HEK293 (cell line): Measurements from ENCODE around the gene RAPGEFL1.

Experiments used
- CTCF ChIA-PET: fragments of 350-600 bp; formaldehyde crosslinking; extraction: SDS; loops from one replicate; lab custom pipeline; 2021; ENCODE audit warnings: antibody characterized with exemption; lab: Yijun Ruan, JAX
- POLR2A ChIA-PET: fragments of 300-600 bp; formaldehyde crosslinking; extraction: SDS; loops from one replicate; lab custom pipeline; 2020; ENCODE audit warnings: antibody characterized with exemption, inconsistent platforms; lab: Yijun Ruan, JAX
- H3K27ac ChIP-seq: fragments of 200-500 bp; sonication (Bioruptor generic); 2 replicates; pipeline ENCODE4 v1.5.1; 2014; ENCODE audit warnings: low read depth, low read length, control low read depth, inconsistent platforms; ENCODE audit errors: extremely low read depth
- H3K36me3 ChIP-seq, 2 experiments: fragments of 200-500 bp in 1 of 2; sonication (Bioruptor generic) in 1 of 2; 1 replicate in 1 of 2; 2 replicates in 1 of 2; pipeline ENCODE4 v1.5.1; 2014 to 2017; ENCODE audit warnings: inconsistent platforms in 2 of 2, low read length in 2 of 2; ENCODE audit not compliant: control insufficient read depth in 2 of 2, insufficient read depth in 1 of 2
- H3K4me1 ChIP-seq: fragments of 200-500 bp; sonication (Bioruptor generic); 2 replicates; pipeline ENCODE4 v1.5.1; 2014; ENCODE audit warnings: mild to moderate bottlenecking, low read length, inconsistent platforms; ENCODE audit not compliant: control insufficient read depth, insufficient read depth
- H3K4me3 ChIP-seq: 2 replicates; pipeline ENCODE4 v1.5.1; 2011; ENCODE audit warnings: low read depth, mild to moderate bottlenecking, control low read depth, low read length, moderate library complexity
- H3K9me3 ChIP-seq: fragments of 200-500 bp; sonication (Bioruptor generic); 2 replicates; pipeline ENCODE4 v1.5.1; 2014; ENCODE audit warnings: low read depth, low read length, inconsistent platforms; ENCODE audit not compliant: control insufficient read depth, insufficient read depth
- EGR2 ChIP-seq: fragments of 450-650 bp; formaldehyde crosslinking; IDR thresholded peaks from 2 replicates; pipeline ENCODE4 v1.5.1; 2016; ENCODE audit warnings: low read depth, missing biosample characterization, missing genetic modification characterization
- GLIS1 ChIP-seq: fragments of 450-650 bp; formaldehyde crosslinking; IDR thresholded peaks from 2 replicates; pipeline ENCODE4 v1.5.1; 2016; ENCODE audit warnings: missing biosample characterization, missing genetic modification characterization
- GLIS2 ChIP-seq: fragments of 450-650 bp; formaldehyde crosslinking; IDR thresholded peaks from 2 replicates; pipeline ENCODE4 v1.5.1; 2016; ENCODE audit warnings: missing biosample characterization, missing genetic modification characterization
- IKZF3 ChIP-seq: fragments of 450-650 bp; IDR thresholded peaks from 2 replicates; pipeline ENCODE4 v1.5.0; 2018; ENCODE audit warnings: missing biosample characterization, mild to moderate bottlenecking, missing genetic modification characterization, moderate library complexity
- KLF1 ChIP-seq: fragments of 450-650 bp; formaldehyde crosslinking; IDR thresholded peaks from 2 replicates; pipeline ENCODE4 v1.5.1; 2016; ENCODE audit warnings: missing biosample characterization, missing genetic modification characterization
- SALL2 ChIP-seq: fragments of 450-650 bp; formaldehyde crosslinking; IDR thresholded peaks from 2 replicates; pipeline ENCODE4 v1.5.0; 2017; ENCODE audit warnings: missing biosample characterization, mild to moderate bottlenecking, missing genetic modification characterization, borderline replicate concordance
- SP2 ChIP-seq: fragments of 450-650 bp; formaldehyde crosslinking; IDR thresholded peaks from 2 replicates; pipeline ENCODE4 v1.5.1; 2016; ENCODE audit warnings: missing biosample characterization, missing genetic modification characterization
- SP7 ChIP-seq: fragments of 450-650 bp; formaldehyde crosslinking; IDR thresholded peaks from 2 replicates; pipeline ENCODE4 v1.5.1; 2016; ENCODE audit warnings: missing biosample characterization, missing genetic modification characterization
- ZBTB17 ChIP-seq: fragments of 450-650 bp; formaldehyde crosslinking; IDR thresholded peaks from 2 replicates; pipeline ENCODE4 v1.5.1; 2016; ENCODE audit warnings: missing biosample characterization, missing genetic modification characterization
- ZBTB48 ChIP-seq: fragments of 450-650 bp; formaldehyde crosslinking; IDR thresholded peaks from 2 replicates; pipeline ENCODE4 v1.5.1; 2016; ENCODE audit warnings: missing biosample characterization, missing genetic modification characterization
- ZFHX2 ChIP-seq: fragments of 450-650 bp; formaldehyde crosslinking; conservative IDR thresholded peaks from 2 replicates; pipeline ENCODE4 v1.5.1; 2016; ENCODE audit warnings: missing biosample characterization, missing genetic modification characterization
- ZFP37 ChIP-seq: fragments of 450-650 bp; formaldehyde crosslinking; IDR thresholded peaks from 2 replicates; pipeline ENCODE4 v1.5.1; 2016; ENCODE audit warnings: missing biosample characterization, missing genetic modification characterization
- ZNF140 ChIP-seq: fragments of 450-650 bp; formaldehyde crosslinking; IDR thresholded peaks from 2 replicates; pipeline ENCODE4 v1.5.1; 2016; ENCODE audit warnings: missing biosample characterization, missing genetic modification characterization
- ZNF169 ChIP-seq: fragments of 450-650 bp; formaldehyde crosslinking; IDR thresholded peaks from 2 replicates; pipeline ENCODE4 v1.5.1; 2016; ENCODE audit warnings: missing biosample characterization, missing genetic modification characterization
- ZNF274 ChIP-seq, 2 experiments: fragments of 200-500 bp in 1 of 2; fragments of 450-650 bp in 1 of 2; sonication (Bioruptor generic) in 1 of 2; formaldehyde crosslinking in 1 of 2; IDR thresholded peaks; 2 replicates each; pipeline versions ENCODE4 v1.5.1 to v1.6.1; 2014 to 2016; ENCODE audit warnings: borderline replicate concordance in 1 of 2, inconsistent platforms in 1 of 2, low read length in 1 of 2, missing biosample characterization in 1 of 2, missing genetic modification characterization in 1 of 2
- ZNF571 ChIP-seq: fragments of 450-650 bp; formaldehyde crosslinking; IDR thresholded peaks from 2 replicates; pipeline ENCODE4 v1.5.0; 2017; ENCODE audit warnings: missing biosample characterization, missing genetic modification characterization
- ZSCAN16 ChIP-seq: fragments of 450-650 bp; formaldehyde crosslinking; IDR thresholded peaks from 2 replicates; pipeline ENCODE4 v1.5.1; 2016; ENCODE audit warnings: missing biosample characterization, missing genetic modification characterization
- TF ChIP-seq, protein P1 (sequence below): fragments of 450-650 bp; formaldehyde crosslinking; IDR thresholded peaks from 2 replicates; pipeline ENCODE4 v1.5.1; 2017; ENCODE audit warnings: missing biosample characterization, missing genetic modification characterization
- TF ChIP-seq, protein P2 (sequence below): fragments of 450-650 bp; formaldehyde crosslinking; IDR thresholded peaks from 2 replicates; pipeline ENCODE4 v1.5.1; 2016; ENCODE audit warnings: missing biosample characterization, missing genetic modification characterization
- TF ChIP-seq, protein P3 (sequence below): fragments of 450-650 bp; formaldehyde crosslinking; IDR thresholded peaks from 2 replicates; pipeline ENCODE4 v1.5.1; 2016; ENCODE audit warnings: missing biosample characterization, missing genetic modification characterization
- TF ChIP-seq, protein P4 (sequence below): fragments of 450-650 bp; formaldehyde crosslinking; IDR thresholded peaks from 2 replicates; pipeline ENCODE4 v1.5.1; 2017; ENCODE audit warnings: missing biosample characterization, missing genetic modification characterization

RAPGEFL1 gene

DNA sequence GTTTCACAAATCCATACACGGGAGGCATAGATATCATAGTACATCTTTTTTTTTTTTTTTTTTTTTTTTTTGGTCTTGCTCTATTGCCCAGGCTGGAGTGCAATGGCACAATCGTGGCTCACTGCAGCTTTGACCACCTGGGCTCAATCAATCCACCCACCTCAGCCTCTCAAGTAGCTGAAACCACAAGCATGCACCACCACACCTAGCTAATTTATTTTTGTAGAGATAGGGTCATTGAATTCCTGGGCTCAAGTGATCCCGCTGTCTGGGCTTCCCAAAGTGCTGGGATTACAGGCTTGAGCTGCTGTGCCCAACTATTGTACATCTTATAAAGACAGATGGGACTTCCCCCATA, 3.5 kb upstream of the RAPGEFL1 start (continued):
- TF ChIP-seq, protein P1, sequence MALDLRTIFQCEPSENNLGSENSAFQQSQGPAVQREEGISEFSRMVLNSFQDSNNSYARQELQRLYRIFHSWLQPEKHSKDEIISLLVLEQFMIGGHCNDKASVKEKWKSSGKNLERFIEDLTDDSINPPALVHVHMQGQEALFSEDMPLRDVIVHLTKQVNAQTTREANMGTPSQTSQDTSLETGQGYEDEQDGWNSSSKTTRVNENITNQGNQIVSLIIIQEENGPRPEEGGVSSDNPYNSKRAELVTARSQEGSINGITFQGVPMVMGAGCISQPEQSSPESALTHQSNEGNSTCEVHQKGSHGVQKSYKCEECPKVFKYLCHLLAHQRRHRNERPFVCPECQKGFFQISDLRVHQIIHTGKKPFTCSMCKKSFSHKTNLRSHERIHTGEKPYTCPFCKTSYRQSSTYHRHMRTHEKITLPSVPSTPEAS (tag by site-specific recombination): no peak
- no peak for TF ChIP-seq SP7
- TF ChIP-seq, protein P2, sequence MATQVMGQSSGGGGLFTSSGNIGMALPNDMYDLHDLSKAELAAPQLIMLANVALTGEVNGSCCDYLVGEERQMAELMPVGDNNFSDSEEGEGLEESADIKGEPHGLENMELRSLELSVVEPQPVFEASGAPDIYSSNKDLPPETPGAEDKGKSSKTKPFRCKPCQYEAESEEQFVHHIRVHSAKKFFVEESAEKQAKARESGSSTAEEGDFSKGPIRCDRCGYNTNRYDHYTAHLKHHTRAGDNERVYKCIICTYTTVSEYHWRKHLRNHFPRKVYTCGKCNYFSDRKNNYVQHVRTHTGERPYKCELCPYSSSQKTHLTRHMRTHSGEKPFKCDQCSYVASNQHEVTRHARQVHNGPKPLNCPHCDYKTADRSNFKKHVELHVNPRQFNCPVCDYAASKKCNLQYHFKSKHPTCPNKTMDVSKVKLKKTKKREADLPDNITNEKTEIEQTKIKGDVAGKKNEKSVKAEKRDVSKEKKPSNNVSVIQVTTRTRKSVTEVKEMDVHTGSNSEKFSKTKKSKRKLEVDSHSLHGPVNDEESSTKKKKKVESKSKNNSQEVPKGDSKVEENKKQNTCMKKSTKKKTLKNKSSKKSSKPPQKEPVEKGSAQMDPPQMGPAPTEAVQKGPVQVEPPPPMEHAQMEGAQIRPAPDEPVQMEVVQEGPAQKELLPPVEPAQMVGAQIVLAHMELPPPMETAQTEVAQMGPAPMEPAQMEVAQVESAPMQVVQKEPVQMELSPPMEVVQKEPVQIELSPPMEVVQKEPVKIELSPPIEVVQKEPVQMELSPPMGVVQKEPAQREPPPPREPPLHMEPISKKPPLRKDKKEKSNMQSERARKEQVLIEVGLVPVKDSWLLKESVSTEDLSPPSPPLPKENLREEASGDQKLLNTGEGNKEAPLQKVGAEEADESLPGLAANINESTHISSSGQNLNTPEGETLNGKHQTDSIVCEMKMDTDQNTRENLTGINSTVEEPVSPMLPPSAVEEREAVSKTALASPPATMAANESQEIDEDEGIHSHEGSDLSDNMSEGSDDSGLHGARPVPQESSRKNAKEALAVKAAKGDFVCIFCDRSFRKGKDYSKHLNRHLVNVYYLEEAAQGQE (tag by site-specific recombination): no peak
- peak; percentile 69 for TF ChIP-seq KLF1

DNA sequence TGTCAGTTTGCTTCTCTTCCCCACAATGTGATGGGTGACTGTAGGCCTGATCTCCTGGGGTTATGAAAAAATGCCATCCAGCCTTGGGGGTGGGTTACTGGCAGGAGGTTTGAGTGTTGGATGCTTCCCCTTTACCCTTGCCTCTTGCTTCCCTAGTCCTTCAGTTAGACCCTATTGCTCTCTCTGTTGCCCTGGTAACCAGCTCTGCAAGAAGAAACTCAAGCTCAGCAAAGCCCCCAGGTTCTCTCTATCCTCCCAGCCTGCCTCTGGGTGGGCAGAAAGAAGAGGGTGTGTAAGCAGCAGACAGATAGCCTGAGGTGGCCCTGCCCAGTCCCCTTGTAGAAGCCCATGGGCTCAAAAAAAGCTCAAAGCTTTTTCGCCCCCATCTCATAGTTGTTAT, 2.8 kb upstream of the RAPGEFL1 start:
- POLR2A ChIA-PET: interaction anchor here (0.5 to 2.4 kb wide), 3 partner anchors 62 to 114 kb away, joined by 3 to 10 read pairs (median 7); no protein-coding TSS in a partner anchor
- CTCF ChIA-PET: interaction anchor here (0.7 to 4.9 kb wide), 9 partner anchors 8 to 161 kb away, joined by 3 to 40 read pairs (median 4); no protein-coding TSS in a partner anchor
- Histone ChIP-seq H3K27ac (no peak overlapping the region), H3K9me3 (no peaks in the 10 kb centered on the region), H3K4me3 (no peak overlapping the region)
- TF ChIP-seq, protein P3, sequence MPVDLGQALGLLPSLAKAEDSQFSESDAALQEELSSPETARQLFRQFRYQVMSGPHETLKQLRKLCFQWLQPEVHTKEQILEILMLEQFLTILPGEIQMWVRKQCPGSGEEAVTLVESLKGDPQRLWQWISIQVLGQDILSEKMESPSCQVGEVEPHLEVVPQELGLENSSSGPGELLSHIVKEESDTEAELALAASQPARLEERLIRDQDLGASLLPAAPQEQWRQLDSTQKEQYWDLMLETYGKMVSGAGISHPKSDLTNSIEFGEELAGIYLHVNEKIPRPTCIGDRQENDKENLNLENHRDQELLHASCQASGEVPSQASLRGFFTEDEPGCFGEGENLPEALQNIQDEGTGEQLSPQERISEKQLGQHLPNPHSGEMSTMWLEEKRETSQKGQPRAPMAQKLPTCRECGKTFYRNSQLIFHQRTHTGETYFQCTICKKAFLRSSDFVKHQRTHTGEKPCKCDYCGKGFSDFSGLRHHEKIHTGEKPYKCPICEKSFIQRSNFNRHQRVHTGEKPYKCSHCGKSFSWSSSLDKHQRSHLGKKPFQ: no peak
- TF ChIP-seq SALL2 (tag by site-specific recombination): no peak
- TF ChIP-seq GLIS1: peak; percentile 19; the same call in 1 of the 2 replicates
- TF ChIP-seq, all 188 proteins: peak for 1
- Histone ChIP-seq H3K4me1 (peaks cover 4% of the 10 kb centered on the region), H3K36me3 (peaks cover 47 to 66% of the 10 kb centered on the region in 2 experiments)

DNA sequence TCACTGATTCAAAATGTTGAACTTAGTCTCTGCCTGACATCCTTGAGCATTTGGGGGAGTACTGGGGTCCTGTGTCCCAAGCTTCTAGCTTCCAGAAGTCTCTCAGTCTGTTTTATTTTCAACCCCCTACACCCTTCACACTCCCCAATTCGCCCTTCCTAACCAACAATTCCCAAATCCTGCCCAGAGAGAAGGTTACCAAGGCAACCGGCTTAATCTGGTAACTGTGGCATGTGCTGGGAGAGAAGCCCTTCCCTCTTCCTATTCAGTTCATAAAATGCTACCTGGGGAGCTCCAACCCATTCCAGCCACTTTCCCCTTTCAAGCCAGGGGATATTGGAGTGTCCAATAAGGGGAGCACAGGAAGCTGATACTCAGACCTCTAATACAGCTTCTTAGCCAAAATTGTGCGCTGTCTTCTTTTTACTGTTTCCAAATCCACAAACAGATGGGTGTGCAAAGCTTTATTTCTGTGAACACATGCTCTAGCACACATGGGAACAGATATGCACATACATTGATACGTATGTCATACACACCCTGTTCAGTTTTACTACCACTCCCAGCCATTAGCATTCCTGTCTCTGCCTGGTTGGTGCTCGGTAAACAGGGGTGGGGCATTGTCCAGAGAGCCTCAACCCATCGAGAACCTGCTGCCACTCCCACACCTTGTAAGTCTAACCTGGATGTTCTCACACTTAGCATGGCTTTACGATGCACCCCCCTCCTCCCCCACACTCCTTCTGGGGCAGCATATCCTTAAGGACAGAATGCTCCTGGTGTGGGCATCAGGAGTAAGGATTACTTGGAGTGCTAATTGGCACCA, 1.1 kb upstream of the RAPGEFL1 start:
- Histone ChIP-seq H3K9me3 (no peaks in the 10 kb centered on the region), H3K27ac (no peak overlapping the region), H3K4me3 (no peak overlapping the region), H3K4me1 (peaks cover 9% of the 10 kb centered on the region), H3K36me3 (peaks cover 31 to 58% of the 10 kb centered on the region in 2 experiments)
- ChIA-PET CTCF (interaction anchor here (0.5 to 4.9 kb wide), 7 partner anchors 8 to 162 kb away, joined by 3 to 40 read pairs (median 4); no protein-coding TSS in a partner anchor), POLR2A (interaction anchor here (0.6 to 0.7 kb wide), 2 partner anchors 46 to 304 kb away, joined by 3 read pairs; no protein-coding TSS in a partner anchor)
- TF ChIP-seq ZFP37 (tag by site-specific recombination) (no peak), ZBTB17 (tag by site-specific recombination) (0 out of 2 replicates have a peak, but pooled peaks have one; percentile 24), ZSCAN16 (tag by site-specific recombination) (peak; percentile 87), ZFHX2 (tag by site-specific recombination) (peak; percentile 63), ZNF274 (IDR thresholded peaks at IDR 0.05; ENCODE audit: low read length) (no peak), ZNF274 (tag by site-specific recombination; IDR thresholded peaks at IDR 0.05; ENCODE audit: borderline replicate concordance) (no peak), ZNF140 (tag by site-specific recombination) (no peak), GLIS2 (tag by site-specific recombination) (no peak), KLF1 (peak; percentile 93), EGR2 (tag by site-specific recombination) (peak; percentile 61; the same call in 1 of the 2 replicates), ZBTB48 (tag by site-specific recombination) (no peak), IKZF3 (tag by site-specific recombination) (0 out of 2 replicates have a peak, but pooled peaks have one; percentile 11), SP2 (tag by site-specific recombination) (no peak), ZNF169 (tag by site-specific recombination) (no peak), ZNF571 (tag by site-specific recombination) (no peak)
- TF ChIP-seq, protein P4, sequence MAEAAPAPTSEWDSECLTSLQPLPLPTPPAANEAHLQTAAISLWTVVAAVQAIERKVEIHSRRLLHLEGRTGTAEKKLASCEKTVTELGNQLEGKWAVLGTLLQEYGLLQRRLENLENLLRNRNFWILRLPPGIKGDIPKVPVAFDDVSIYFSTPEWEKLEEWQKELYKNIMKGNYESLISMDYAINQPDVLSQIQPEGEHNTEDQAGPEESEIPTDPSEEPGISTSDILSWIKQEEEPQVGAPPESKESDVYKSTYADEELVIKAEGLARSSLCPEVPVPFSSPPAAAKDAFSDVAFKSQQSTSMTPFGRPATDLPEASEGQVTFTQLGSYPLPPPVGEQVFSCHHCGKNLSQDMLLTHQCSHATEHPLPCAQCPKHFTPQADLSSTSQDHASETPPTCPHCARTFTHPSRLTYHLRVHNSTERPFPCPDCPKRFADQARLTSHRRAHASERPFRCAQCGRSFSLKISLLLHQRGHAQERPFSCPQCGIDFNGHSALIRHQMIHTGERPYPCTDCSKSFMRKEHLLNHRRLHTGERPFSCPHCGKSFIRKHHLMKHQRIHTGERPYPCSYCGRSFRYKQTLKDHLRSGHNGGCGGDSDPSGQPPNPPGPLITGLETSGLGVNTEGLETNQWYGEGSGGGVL (tag by site-specific recombination): no peak
